CD4-positive, alpha-beta T cell treated with Interleukin-21 for 1 hour (primary cell): ENCODE measurements around the gene AUTS2.

Source experiments
- DNase-seq: peaks from one replicate; pipeline ENCODE4 v3.0.0-alpha.2; 2020

Gene AUTS2

DNA sequence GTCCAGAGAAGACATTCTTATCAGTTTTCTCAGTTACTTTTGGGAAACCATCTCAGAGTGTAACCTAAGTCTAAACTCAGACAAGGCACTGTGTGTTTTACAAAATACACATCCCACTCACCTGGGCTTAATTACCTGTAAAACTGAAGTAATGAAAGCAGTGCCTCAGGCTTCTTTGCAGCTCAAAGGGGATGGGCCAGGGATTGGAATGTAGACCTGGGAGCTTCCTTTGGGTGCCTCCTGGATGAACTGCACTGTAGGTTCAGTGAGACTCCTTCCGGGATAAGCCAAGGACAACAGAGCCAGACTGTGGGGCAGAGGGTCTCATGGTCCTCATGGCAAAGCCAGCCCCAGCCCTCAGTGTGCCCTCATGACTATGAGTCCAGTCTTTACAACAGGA is 861.3 kb downstream of the AUTS2 start:
- no peak for DNase-seq

DNA sequence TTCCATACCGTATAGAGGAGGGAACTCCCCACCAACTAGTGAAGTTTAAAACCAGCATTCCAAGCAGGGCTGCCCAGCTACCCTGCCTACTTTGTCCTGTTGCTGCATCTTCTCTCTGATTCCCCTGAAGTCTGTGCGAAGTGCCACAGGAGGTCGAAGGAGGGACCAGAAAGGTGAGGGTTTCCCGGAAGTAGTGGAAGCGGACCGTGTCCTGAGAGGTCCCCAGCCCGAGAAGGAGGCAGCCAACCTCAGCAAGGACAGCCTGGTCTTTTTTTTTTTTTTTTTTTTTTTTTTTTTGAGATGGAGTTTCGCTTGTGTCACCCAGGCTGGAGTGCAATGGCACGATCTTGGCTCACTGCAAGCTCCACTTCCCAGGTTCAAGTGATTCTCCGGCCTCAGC is 861.8 kb downstream of the AUTS2 start:
- DNase-seq, result no peak

DNA sequence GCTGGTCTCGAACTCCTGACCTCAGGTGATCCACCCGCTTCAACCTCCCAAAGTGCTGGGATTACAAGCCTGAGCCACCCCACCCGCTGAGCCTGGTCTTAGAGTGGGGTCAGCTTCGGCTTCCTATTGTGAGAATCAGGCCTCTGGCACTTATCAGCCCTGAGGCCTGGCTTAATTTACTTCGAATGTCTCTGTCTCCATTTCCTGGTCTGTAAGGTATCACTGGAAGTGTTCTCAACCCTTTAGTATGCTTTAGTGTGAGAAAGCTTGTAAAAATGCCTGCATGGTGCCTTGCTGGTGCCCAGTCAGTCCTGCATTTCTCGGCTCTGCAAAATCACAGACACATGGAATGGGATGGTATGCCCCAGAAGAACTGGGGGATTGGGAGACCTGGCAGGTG is 862.3 kb downstream of the AUTS2 start:
- no peak for DNase-seq

DNA sequence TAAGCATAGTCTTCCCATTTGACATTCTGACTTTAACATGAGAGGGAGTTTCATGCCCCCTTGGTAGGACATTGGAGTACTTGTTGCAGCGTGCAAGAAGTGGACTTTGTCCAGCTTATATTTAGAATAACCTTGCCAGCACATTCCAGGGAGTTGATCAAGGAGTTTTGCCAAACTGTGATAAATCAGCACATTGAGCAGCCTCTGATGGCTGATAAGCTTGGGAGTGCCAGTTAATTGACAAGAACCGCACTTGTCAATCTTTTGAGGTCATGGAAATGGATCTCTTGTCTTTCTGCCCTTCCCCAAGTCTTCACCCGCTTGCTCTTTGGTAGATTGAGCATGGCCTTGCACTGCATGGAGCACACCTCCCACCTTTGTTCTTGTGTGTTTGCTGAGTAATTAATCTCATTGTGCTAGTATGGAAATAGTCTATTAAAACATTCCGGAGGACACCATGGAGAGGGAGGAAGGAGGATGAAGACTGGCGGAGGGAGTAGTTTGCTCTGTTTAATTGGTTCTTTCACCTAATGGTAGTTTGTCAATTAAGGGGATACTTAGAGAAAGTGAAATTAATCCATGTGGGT is 865.2 kb downstream of the AUTS2 start:
- no peak for DNase-seq

DNA sequence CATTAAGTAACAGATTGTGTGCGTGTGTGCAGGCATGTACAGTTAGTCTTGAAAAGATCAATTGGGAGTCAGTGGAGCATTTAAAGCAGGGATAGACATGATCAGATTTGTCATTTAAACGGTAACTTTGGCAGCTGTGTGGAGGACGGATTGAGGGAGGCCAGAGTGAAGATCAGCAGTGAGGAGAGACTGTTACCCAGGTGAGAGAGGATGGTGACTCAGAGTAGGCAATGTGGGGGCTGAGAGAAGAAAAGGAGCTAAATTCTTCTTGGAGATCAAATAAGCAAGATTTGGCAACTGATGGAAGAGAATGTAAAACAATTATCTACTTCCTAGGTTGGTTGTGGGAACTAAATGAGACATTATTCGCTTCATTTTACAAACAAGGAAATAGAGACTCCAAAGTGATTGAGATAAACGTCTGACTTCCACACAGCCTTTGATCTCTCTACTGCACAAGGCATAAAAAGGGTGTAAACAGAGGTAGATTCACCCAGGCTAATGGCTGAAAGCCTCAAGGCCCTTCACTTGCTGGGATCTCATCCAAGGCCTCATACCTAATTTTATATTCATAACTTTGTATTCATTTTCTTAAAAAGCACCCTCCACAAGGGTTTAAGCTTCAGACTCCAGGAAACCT is 868.6 kb downstream of the AUTS2 start:
- no peak for DNase-seq

DNA sequence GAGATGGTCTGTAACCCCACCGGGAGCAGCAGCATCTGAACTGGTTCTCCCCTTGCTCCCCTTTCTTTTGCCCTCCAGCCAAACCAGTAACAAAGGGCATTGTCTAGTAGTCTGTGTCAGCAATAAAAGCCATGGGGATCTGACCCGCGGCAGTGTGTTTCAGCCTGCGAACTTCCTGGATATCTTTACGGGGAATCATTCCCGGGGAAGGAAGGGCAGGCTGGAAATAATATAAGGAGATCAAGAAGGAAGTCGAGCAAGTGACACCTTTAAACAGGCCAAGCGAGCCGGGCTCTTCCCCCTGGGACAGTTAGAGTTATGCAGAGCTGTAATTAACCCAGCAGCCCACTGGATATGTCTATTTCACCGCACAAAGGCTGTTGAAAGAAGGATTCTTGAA is 872.5 kb downstream of the AUTS2 start:
- no peak for DNase-seq

DNA sequence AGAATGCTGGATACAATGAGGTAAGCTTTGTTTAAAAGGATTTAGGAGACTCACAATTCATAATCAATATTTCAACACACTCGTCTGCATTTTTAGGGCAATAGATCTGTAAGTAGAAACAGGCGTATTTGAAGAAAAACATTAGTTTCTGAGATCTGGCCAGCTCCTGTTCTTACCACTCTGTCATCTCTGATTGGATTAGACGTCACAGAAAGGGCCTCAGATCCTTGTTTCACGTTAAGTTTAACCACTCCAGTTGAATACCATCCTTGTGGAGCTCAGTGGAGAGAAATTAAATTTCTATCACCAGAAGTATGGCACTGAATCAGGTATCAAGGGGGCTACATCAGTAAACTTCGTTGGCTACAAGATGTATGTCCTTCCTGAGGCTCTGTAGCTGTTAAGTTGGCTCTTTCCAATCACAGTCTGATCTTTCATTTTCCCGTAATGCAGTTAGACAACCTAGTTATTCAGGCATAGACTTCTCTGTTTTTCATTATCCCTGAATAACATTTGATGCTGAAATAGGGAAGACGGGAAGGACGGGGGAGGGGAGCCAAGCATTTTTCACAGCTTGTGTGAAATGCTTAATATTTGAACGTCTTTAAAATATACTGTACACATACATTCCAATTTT is 874.4 kb downstream of the AUTS2 start:
- no peak for DNase-seq

DNA sequence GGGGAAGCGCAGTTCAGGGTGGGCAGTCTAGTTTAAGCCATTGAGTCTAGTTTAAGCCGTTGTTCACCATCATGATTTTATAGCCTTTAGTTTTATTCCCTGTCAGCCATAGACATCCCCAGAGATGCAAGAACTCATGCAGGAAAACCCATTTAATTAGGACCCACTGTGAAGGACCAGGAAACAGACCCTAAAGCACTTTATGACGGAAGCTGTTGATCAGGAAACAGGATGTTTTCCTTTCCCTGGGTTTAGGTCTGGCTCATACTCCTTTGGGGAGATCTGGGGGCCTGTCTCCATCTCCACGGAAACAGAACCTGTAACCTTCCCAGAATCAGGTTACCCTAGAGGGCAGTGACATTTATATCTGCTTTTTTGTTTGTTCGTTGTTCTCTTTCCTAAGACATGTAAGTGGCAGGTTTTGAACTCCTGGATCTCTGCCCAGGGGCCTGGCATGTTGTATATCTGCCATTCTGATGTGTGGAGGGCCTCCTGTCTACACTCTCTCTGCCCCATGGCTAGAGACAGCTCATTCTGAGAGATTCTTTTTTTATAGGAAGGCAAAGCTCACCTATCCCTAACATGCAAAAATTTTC is 876.5 kb downstream of the AUTS2 start:
- no peak for DNase-seq

DNA sequence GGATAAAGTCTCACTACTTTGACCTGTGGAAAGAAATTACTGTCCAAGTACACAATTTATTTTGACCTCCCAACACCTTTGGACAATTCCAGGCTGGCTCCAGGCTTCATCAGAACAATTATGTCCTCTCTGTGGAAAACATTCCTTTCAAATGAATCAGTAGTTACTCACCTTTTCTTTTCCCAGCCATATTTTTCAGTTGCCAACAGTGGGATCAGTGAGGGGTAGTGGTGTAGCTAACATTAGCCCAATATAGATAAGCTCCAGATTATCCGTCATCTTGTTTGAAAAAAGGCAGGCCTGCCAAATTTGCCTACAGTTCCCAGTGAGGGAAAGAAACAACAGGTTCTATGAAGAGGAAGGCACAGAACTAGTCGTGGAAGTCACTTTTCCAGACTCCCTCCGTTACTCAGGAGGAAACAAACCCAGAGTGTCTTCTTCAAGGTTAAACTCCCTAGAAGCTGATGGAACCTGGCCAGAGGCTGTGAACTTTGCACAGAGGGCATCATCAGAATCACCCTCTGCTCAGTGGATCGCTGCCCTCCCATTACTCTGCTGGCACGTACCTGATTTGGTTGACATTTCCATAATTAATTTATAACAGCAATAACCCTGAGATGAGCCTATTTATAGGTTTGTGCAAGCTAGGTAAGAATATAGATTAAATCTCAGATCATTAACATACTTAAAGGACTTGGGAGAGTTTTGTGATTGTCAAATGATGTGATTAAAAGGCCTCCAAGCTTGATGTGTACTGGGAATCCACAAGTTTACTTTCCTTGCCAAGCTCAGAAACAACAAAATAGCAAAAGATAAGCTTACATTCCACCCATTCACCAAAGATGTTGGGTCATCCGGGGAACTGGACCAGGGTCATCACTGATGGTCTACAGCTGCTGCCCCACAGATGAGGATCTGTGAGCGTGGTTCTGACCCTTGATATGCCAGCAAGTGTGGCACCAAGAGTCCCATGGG is 879.0 kb downstream of the AUTS2 start:
- DNase-seq, result no peak

DNA sequence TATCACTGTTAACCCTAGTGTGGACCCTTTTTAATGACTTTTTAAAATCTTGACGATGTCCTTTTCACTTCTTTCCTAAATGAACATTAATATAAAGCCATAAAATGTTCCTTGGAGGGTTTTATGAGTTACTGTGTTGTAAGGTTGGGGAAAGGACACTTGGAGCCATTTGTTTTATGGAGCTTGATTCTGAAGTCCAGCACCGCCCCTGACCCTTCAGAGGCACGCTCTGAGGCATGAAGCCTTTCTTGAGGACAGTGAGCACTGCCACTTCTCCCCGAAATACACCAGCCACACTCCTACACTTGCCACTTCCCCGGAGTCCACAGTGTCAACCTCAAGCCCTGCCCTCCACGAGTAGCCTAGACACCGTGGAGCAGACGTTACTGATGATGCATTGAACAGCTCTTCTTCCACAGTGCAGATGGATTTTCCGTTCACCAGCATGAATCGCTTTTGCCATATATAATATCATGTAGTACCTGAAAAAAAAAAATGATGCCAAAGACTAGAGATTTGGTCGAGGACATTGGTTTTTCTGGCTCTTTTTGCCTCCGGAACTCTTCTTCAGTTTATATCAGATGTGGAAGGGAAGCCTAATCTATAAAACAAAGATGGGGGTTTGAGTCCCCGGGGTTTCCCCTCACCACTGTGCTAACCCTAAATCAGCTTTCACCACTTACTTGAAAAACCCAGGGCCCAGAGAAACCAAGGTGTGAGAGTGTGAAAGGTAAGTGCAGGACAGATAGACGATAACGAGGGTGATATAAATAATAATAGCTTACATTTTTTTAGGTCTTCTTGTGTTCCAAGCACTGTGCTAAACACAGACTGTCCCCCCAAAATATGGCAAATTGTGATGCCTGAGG is 881.1 kb downstream of the AUTS2 start:
- DNase-seq, result no peak

DNA sequence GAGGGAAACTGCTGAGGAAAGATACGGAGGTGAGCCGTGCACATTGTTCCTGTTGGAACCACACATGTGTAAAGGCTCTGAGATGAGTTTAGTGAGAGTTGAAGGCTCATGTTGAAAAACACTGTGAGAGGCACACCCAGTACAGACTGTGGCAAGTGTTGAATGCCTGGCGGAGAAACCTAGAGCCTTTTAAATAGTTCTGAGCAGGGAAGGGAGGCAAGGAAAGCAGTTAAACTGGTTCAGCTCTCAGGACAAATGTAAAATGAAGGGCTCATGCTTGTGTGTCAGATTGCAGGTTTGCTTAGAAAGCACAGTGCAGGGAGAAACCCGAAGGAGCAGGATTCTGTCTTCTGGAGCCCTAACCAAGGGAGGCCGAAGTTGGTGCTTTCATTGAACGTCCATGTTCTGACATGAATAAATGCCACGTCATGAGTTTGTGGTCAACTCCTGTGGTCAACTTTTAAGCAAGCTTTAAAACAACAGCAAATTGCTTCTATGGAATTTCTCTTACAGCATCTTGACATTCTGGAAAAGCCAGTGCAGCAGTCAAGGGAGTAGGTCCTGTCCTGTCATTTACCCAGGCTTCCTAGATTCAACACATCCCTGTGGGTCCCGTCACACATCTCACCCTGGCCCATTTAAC is 882.8 kb downstream of the AUTS2 start:
- no peak for DNase-seq

DNA sequence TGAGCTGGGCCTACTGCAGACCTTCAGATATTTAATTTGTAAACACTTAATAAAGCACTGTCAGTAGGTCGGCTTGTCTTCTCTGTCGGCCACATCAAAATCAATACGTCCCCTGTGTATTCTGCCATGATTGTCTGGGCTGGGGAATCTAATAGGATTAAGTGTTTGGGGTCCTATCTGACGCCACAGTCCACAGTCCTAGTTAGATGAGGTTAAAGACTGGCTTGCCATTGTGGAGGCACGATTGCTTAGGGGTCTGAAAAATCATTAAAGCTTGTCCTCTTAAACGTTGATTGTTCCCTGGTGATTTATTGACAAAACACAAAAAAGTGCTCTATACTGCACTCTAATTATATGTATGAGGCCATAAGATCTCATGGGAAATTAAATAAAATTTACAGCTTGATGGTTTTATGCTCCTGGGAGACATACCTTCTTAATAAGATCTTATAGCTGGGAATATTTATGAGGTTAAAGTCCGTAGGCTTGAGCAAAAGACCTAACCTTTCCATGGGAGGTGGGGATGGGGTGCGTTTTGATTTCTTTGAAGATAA is 883.4 kb downstream of the AUTS2 start:
- no peak for DNase-seq

DNA sequence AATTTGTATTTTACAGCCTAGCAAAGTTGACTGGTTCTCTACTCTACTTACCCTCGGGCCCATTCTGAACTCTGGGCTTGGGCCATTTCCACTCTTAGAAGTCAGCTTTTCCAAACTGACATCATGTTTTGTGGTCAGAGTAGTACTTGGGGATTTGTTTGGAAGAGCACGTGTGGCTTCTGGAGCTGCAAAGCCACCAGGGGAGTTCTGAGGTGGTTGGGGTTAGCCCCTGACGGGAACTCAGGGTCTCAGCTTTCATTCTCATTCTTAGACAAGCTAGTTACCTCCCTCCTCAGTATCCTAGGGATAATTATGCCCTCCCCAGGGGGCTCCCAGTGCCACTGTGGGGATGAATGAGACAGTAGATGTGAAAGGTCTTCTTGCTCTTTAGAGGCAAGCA is 886.0 kb downstream of the AUTS2 start:
- no peak for DNase-seq

DNA sequence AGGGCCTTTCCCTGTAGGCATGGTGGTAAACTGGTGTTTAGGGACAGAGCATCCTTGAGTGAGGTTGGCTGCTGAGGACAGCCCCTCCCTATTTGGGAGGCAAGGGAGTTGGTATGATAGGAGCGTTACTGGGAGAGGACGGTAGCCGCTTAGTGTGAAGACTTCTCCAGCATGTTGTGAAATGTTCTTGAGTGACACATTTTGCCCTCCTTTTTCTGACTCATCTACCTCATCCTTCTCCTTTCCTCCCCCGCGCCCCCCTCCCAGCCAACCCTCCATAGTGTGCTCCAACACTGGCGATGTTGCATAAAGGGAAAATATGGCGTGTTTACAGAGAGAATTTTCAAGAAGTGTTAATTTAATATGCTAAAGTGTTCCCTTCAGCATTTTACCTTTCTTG is 888.7 kb downstream of the AUTS2 start:
- DNase-seq, result no peak

DNA sequence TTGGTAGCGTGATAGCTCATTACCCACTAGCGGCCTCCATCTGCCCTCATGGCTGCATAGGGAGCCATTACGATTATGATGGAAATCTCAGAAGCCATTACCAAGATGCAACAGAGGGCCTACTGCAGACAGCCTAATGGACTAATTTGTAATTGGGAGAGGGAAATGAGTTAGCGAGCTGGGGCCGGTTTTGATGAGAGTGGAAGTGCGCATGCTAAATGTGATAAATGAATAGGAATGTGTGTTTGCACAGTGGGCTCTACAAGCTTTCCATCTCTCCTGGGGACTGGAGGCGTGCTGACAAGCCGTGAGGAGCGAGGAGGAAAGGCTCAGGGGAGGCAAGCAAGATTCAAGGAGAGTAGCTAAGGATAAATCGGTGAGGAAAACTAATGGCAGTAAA is 889.2 kb downstream of the AUTS2 start:
- no peak for DNase-seq

DNA sequence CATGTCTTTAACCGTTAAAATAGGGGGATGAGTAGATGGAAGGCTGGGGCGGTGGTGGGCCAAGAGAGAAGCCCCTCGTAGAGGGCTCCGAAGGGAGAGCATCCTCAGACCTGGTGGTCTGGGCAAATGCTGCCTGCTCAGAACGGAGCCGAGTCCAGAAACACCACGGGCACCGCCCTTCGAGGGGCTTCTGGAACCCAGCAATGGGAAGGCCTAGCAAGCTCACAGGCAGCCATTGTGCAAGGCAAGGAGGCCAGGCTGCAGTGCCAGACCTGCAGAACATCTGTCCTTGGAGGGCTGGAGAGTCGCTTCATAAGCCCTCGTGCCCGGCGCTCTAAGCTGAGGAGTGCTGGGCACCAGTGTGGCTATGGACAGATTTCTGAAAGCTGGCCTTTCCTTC is 889.6 kb downstream of the AUTS2 start:
- DNase-seq, result no peak

DNA sequence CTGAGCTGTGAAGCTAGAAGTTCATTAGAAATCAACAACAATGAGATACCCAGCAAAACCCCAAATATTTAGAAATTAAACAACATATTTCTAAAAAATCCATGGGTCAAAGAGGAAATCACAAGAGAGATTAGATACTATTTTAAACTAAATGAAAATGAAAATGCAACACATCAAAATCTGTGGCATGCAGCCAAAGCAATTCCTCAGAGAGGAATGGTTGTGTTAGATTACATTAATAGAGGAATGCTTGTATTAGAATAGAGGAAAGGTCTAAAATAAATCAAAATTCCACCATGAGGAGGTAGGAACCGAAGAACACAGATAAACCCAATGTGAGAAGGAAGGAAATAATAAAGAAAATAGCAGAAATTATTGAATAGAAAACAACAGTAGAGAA is 891.5 kb downstream of the AUTS2 start:
- DNase-seq, result no peak

DNA sequence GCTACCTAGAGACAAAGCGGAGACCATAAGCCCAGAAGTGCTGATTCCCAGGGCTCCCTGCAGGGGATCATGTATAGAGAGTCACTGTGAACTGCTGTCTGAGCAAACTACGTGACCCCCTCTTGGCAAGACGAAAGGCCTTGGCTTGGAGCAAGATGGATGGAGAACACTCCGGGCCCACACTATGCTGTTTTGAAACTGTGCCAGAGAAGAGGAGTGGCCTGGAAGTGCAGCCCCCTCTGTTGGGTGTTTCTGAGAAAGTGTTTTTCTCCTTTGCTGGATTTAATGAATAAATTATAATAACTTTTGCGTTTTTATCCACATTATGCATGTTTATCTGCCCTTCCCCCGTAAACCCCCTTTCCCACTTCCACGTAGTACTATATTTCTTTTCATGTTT is 894.4 kb downstream of the AUTS2 start:
- no peak for DNase-seq

DNA sequence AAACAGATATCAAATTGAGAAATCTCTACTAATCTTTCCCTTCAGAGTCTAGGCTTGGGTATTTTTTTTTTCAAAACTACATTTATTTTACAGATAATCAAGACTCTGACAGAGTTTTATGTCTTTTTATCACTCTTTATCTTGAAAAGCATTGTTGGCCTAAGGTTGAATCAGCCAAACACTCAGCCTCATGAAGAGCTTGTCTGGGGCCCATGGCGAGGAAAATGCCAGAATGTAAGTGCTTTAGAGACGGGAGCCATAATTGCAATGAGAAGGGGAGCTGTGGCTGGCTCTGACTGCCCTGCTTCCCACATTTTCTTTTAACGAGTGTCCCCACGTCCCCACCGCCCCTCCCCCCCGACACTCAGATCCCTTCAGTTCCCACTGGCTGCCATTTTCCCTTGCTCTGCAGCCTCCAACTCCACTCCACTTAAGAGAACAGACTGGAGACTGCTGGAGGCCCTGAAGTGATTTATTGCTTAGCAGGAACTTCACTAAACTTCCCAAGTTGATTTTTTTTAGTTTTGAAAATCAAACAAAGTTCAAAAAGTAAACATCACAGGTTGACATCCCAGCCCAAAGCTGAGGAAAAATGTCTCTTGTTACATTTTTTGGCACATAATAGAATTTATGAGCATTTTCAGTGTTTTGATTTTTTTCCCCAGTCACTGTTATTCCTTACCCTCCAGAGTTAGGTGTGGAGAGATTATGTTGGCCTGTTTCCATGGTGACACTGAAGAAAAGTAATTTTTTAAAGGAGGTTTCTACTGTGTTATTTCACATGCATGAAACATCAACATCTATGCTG is 896.2 kb downstream of the AUTS2 start:
- no peak for DNase-seq

DNA sequence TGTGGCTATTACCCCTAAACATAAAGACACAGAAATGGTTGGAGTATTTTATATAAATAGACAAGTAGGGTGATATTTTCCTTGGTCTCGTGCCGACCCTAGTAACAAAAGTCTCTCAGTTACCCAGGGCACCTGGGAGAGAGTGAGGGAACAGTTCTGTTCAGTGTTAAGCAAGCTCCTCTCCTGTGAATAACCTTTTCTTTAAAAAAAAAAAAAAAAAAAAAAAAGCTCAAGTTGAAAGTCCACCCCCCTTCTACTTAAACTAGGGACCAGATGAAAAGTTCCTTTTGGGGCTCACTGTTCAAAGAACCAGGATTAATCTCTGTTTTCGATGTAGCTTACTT is 896.7 kb downstream of the AUTS2 start:
- no peak for DNase-seq

DNA sequence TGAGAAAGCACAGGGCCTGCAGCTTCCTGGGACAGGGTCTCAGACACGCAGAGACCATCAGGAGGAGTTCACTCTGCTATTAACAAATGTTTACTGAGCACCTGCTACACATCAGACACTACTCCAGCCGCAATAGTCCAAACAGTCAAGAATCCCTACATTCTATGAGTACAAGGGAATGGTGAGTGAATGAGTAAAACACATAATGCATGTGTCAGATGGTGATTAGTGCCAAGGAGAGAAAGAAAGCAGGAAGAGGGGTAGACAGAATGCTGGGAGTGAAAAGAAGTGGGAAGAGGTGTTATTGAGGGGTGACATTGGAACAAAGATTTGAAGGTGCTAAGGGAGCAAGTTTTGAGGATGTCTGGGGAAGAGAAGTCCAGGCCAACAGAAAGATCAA is 899.5 kb downstream of the AUTS2 start:
- no peak for DNase-seq
